DOHH2 (cell line): Measurements from ENCODE around the gene IFITM1.
"Not testable (repeated sequence)": the region's sequence is repeated elsewhere in the genome, so short reads cannot be mapped to it uniquely, and the experiment has no call there.

Experiments used
- CTCF ChIP-seq: fragments of 200-600 bp; sonication (generic); IDR thresholded peaks from one replicate; pipeline ENCODE4 v1.5.1; 2014; ENCODE audit warnings: antibody characterized with exemption, mild to moderate bottlenecking, low read depth, low read length; ENCODE audit not compliant: poor library complexity, severe bottlenecking
- EZH2phosphoT487 ChIP-seq: fragments of 200-600 bp; sonication (generic); IDR thresholded peaks from 2 replicates; pipeline ENCODE4 v1.6.1; 2017; ENCODE audit warnings: borderline replicate concordance, mild to moderate bottlenecking, antibody characterized with exemption, low read length, moderate library complexity, mixed read lengths

GRCh38 chr11:308740-309665, 4.8 kb upstream of the IFITM1 start:
- not testable (repeated sequence) for TF ChIP-seq CTCF, EZH2phosphoT487
